HL-60 (cell line): ENCODE results near the gene MTM1.

ENCODE experiments used
- GABPA ChIP-seq: IDR thresholded peaks from 2 replicates; pipeline ENCODE4 v1.6.1; 2012; ENCODE audit warnings: low read depth
- POLR2AphosphoS5 ChIP-seq: IDR thresholded peaks from 2 replicates; pipeline ENCODE4 v1.6.1; 2012; ENCODE audit warnings: low read depth
- REST ChIP-seq: IDR thresholded peaks from 2 replicates; pipeline ENCODE4 v1.6.1; 2012; ENCODE audit warnings: low read depth; ENCODE audit not compliant: insufficient replicate concordance
- SPI1 ChIP-seq: IDR thresholded peaks from 2 replicates; pipeline ENCODE4 v1.6.1; 2012; ENCODE audit warnings: low read depth, mild to moderate bottlenecking, borderline replicate concordance
- TF ChIP-seq, protein P1 (sequence below): IDR thresholded peaks from one replicate; pipeline ENCODE4 v1.5.1; 2011; ENCODE audit warnings: low read length, control low read depth, inconsistent platforms; ENCODE audit not compliant: insufficient read depth

DNA sequence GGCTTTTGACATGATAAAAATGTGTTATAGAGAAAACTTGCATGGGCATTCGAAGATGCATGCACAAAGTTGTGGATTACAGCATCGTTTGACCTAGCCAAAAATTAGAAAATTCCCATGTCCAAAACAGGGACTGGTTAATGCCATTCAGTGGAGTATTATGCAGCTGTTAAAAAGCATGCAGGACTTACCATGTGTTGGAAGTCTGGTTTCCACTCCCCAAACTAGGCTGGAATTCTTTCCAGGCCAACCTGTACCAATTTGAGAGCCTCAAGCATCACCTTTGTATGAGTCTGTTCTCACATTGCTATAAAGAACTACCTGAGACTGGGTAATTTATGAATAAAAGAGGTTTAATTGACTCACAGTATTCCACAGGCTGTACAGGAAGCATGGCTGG lies 45.9 kb upstream of the MTM1 start:
- TF ChIP-seq, protein P1, sequence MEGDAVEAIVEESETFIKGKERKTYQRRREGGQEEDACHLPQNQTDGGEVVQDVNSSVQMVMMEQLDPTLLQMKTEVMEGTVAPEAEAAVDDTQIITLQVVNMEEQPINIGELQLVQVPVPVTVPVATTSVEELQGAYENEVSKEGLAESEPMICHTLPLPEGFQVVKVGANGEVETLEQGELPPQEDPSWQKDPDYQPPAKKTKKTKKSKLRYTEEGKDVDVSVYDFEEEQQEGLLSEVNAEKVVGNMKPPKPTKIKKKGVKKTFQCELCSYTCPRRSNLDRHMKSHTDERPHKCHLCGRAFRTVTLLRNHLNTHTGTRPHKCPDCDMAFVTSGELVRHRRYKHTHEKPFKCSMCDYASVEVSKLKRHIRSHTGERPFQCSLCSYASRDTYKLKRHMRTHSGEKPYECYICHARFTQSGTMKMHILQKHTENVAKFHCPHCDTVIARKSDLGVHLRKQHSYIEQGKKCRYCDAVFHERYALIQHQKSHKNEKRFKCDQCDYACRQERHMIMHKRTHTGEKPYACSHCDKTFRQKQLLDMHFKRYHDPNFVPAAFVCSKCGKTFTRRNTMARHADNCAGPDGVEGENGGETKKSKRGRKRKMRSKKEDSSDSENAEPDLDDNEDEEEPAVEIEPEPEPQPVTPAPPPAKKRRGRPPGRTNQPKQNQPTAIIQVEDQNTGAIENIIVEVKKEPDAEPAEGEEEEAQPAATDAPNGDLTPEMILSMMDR = no peak
- TF ChIP-seq POLR2AphosphoS5 = no peak
- no peak for TF ChIP-seq SPI1
- no peak for TF ChIP-seq REST
- TF ChIP-seq GABPA = no peak
